B cell (primary cell): Measurements from ENCODE around the gene UBE2O. TPM values are rescaled to one million over a fixed set of nuclear protein-coding genes. Genes with fewer than 3 reads are reported as not detected.

ENCODE experiments used
- ATAC-seq: fragments of 200-7000 bp; cut with Tn5 transposase; one replicate; pipeline ENCODE4 v1.10.0; 2021; ENCODE audit warnings: low read depth, mild to moderate bottlenecking, moderate number of reproducible peaks, moderate library complexity
- CTCF ChIA-PET: fragments of 350-600 bp; sonication (Branson Sonifier 250); formaldehyde crosslinking; loops from one replicate; lab custom pipeline; 2021; ENCODE audit warnings: antibody characterized with exemption, inconsistent platforms; lab: Charles Lee
- POLR2A ChIA-PET: fragments of 350-600 bp; sonication (Branson Sonifier 250); formaldehyde crosslinking; loops from one replicate; lab custom pipeline; 2021; ENCODE audit warnings: antibody characterized with exemption; lab: Charles Lee
- DNase-seq: peaks from one replicate; pipeline ENCODE4 v3.0.0; 2013
- H2AFZ ChIP-seq: 2 replicates; pipeline ENCODE4 v1.6.1; 2012; ENCODE audit warnings: mild to moderate bottlenecking, low read depth, low read length; ENCODE audit not compliant: insufficient read depth, poor library complexity, severe bottlenecking
- H3K27ac ChIP-seq, 2 donors: 1 replicate in 1 of 2; 2 replicates in 1 of 2; pipeline ENCODE4 v1.5.1; 2012 to 2013; ENCODE audit warnings: low read length in 2 of 2, mild to moderate bottlenecking in 2 of 2, moderate library complexity in 1 of 2
- H3K27me3 ChIP-seq, 4 experiments: fragments of 200-600 bp in 1 of 4; sonication (generic) in 1 of 4; replicated peaks in 1 of 4; 1 replicate in 2 of 4; 2 replicates in 2 of 4; pipeline versions ENCODE4 v1.6.1 to v1.7.0; 2013 to 2016; ENCODE audit warnings: low read length in 3 of 4, mild to moderate bottlenecking in 2 of 4, mixed read lengths in 1 of 4, moderate library complexity in 1 of 4; ENCODE audit not compliant: insufficient read depth in 4 of 4, control insufficient read depth in 3 of 4; ENCODE audit errors: control extremely low read depth in 1 of 4
- H3K36me3 ChIP-seq, 2 experiments: replicated peaks in 1 of 2; 1 replicate in 1 of 2; 2 replicates in 1 of 2; pipeline versions ENCODE4 v1.6.1 to v1.7.1; 2013; ENCODE audit warnings: low read length in 1 of 2; ENCODE audit not compliant: insufficient read depth in 2 of 2, control insufficient read depth in 1 of 2; ENCODE audit errors: control extremely low read depth in 1 of 2, extremely low read depth in 1 of 2
- H3K4me1 ChIP-seq, 2 donors: fragments of 200-600 bp in 1 of 2; sonication (generic) in 1 of 2; 1 replicate in 1 of 2; 2 replicates in 1 of 2; pipeline versions ENCODE4 v1.5.1 to v1.6.1; 2013 to 2017; ENCODE audit warnings: low read length in 2 of 2; ENCODE audit not compliant: control insufficient read depth in 2 of 2, insufficient read depth in 2 of 2
- H3K4me2 ChIP-seq: replicated peaks from 2 replicates; pipeline ENCODE3; 2012; ENCODE audit warnings: mild to moderate bottlenecking, low read depth, low read length; ENCODE audit not compliant: poor library complexity, severe bottlenecking
- H3K4me3 ChIP-seq, 5 experiments: fragments of 200-600 bp in 1 of 5; sonication (generic) in 1 of 5; 1 replicate in 3 of 5; 2 replicates in 2 of 5; pipeline versions ENCODE4 v1.5.1 to v1.7.0; 2011 to 2016; ENCODE audit warnings: low read length in 4 of 5, mild to moderate bottlenecking in 4 of 5, low read depth in 2 of 5, control low read depth in 1 of 5, moderate library complexity in 1 of 5; ENCODE audit not compliant: insufficient read depth in 1 of 5; ENCODE audit errors: control extremely low read depth in 1 of 5, extremely low read depth in 1 of 5
- H3K79me2 ChIP-seq: fragments of 200-600 bp; sonication (generic); one replicate; pipeline ENCODE4 v1.6.0; 2016; ENCODE audit warnings: low read length; ENCODE audit not compliant: control insufficient read depth, insufficient read depth
- H3K9ac ChIP-seq: fragments of 200-600 bp; sonication (generic); 2 replicates; pipeline ENCODE4 v1.6.1; 2017; ENCODE audit warnings: mild to moderate bottlenecking, low read length, moderate library complexity
- H3K9me3 ChIP-seq, 3 donors: one replicate each; pipeline versions ENCODE4 v1.6.1 to v1.7.1; 2013; ENCODE audit warnings: low read length in 2 of 3; ENCODE audit not compliant: control insufficient read depth in 2 of 3, insufficient read depth in 1 of 3; ENCODE audit errors: control extremely low read depth in 1 of 3
- H4K20me1 ChIP-seq: 2 replicates; pipeline ENCODE4 v1.6.0; 2012; ENCODE audit warnings: mild to moderate bottlenecking, low read length; ENCODE audit not compliant: insufficient read depth, control insufficient read depth, poor library complexity, severe bottlenecking
- H3K27ac Mint-ChIP-seq: one replicate; pipeline ENCODE4 v1.8.0; 2021; ENCODE audit warnings: mixed read lengths
- H3K27me3 Mint-ChIP-seq: one replicate; pipeline ENCODE4 v1.8.0; 2021; ENCODE audit warnings: mixed read lengths
- H3K4me1 Mint-ChIP-seq: one replicate; pipeline ENCODE4 v1.8.0; 2021; ENCODE audit warnings: mixed read lengths
- H3K4me3 Mint-ChIP-seq: one replicate; pipeline ENCODE4 v1.8.0; 2021; ENCODE audit warnings: mixed read lengths
- H3K9me3 Mint-ChIP-seq: one replicate; pipeline ENCODE4 v1.8.0; 2022; ENCODE audit warnings: mixed read lengths; ENCODE audit not compliant: insufficient read depth
- CTCF ChIP-seq: fragments of 200-600 bp; IDR thresholded peaks from one replicate; pipeline ENCODE4 v1.8.0; 2022; ENCODE audit warnings: antibody characterized with exemption, mild to moderate bottlenecking
- EZH2 ChIP-seq: IDR thresholded peaks from 2 replicates; pipeline ENCODE4 v1.6.1; 2012; ENCODE audit warnings: borderline replicate concordance, low read depth, mild to moderate bottlenecking, moderate library complexity, low read length; ENCODE audit not compliant: insufficient read depth, poor library complexity, severe bottlenecking
- WGBS: methylation state at CpG from one replicate; pipeline ENCODE4 v1.1.5; 2013; ENCODE audit warnings: missing lambda C conversion rate; ENCODE audit not compliant: insufficient coverage; 5-methylcytosine and 5-hydroxymethylcytosine counted together
- intact Hi-C: fragments of 100-400 bp; cut with micrococcal nuclease; formaldehyde crosslinking; loops from one replicate; pipeline ENCODE4 v1.10.0; 2022
- polyA plus RNA-seq: library from polyadenylated mRNA; depleted of rRNA; stranded (reverse); fragments of >200 nt; gene quantifications from 2 replicates; pipeline ENCODE4 v1.2.3, GENCODE V29; 2012
- total RNA-seq, 2 donors: library from RNA; stranded (reverse); fragments of 120-200 nt in 1 of 2; gene quantifications; 1 replicate in 1 of 2; 2 replicates in 1 of 2; pipeline versions ENCODE4 v1.2.3 to v1.2.4, GENCODE V29; 2013 to 2022

Gene UBE2O
- total and polyA plus RNA-seq, 2 donors (not counting 1 experiment from before 2014, with no cell fraction given): 41.3 to 54.0 TPM

- Histone ChIP-seq H2AFZ (no peak overlapping the region), H3K9ac (no peak overlapping the region), H3K4me2 (peak overlapping the region; percentile 2), H3K4me1 (peaks cover 66 to 75% of the 10 kb centered on the region in 2 donors), H3K9me3 (no peaks in the 10 kb centered on the region), H3K4me3 (no peak overlapping the region), H4K20me1 (peaks cover 98% of the 10 kb centered on the region), H3K27me3 (no peaks in the 10 kb centered on the region), H3K36me3 (peaks cover 0 to 13% of the 10 kb centered on the region in 2 experiments), H3K27ac (no peak overlapping the region), H3K79me2 (peaks cover 100% of the 10 kb centered on the region)
- intact Hi-C loops: no loop called here
- POLR2A ChIA-PET: no interaction called here
- Mint-ChIP-seq H3K4me3 (peak overlapping the region; percentile 35), H3K4me1 (peaks cover 87% of the 10 kb centered on the region), H3K9me3 (no peaks in the 10 kb centered on the region), H3K27me3 (no peaks in the 10 kb centered on the region), H3K27ac (no peak overlapping the region)
- DNase-seq (no peak), ATAC-seq (no peak)
- 90% methylated on average over 6 of the region's 8 CpGs for WGBS
- CTCF ChIA-PET: interaction anchor here (0.6 to 3.2 kb wide), 7 partner anchors 11 to 35 kb away, joined by 3 to 19 read pairs (median 4); no protein-coding TSS in a partner anchor
- TF ChIP-seq CTCF (no peak), EZH2 (no peak)
These were observed 10.3 kb downstream of the UBE2O start for GRCh38 chr17:76442341-76443338.
